Activated T-cell treated with anti-CD3 and anti-CD28 coated beads for 24 hours (primary cell): Measurements from ENCODE around the gene SMIM36.
A peak's percentile ranks its signal among the peaks of the same experiment; 100 is the strongest.
"Not testable (repeated sequence)": the region's sequence is repeated elsewhere in the genome, so short reads cannot be mapped to it uniquely, and the experiment has no call there.

Experiments
- DNase-seq: peaks from one replicate; pipeline ENCODE4 v3.0.0-alpha.2; 2020; ENCODE audit warnings: low read depth

The SMIM36 gene

DNA sequence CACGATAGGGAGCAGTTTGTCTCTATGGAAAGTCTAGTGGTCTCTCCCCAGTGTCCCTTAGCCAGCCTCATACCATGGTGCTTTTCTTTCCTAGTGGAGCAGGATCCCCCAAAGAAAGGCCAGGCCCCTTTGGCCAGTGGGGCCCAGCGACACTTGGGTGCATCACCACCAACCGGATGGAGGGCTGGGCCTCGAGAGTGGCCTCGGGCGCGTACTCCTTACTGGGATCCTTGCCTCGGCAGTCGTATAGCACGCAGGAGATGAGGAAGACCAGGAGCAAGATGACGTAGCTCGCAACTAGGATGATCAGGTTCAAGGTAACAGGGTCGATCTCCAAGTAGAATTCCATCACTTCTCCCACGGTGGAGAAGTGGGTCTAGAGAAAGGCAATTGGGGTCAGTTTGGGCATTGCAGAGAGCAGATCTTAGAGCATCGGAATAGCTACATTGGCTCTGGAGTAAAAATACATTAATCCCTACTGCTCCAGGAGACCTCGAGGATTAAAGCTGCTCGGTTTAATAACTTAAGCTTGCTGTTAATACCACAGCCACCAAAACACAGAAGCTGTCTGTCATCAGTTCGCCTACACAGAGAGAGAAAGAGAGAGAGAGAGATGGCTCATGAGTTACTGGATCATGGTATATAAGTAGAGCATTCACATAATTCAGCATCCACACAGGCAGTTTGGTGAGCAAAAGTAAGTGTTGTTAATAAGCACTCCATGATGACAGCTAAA lies at the start of gene SMIM36:
SMIM36 (minus strand) TSS at position 467 of the 736 bp plus-strand sequence.
- no peak for DNase-seq

- no peak for DNase-seq
Observed at GRCh38 chr17:55555772-55556171, 44.5 kb upstream of the SMIM36 start.

DNA sequence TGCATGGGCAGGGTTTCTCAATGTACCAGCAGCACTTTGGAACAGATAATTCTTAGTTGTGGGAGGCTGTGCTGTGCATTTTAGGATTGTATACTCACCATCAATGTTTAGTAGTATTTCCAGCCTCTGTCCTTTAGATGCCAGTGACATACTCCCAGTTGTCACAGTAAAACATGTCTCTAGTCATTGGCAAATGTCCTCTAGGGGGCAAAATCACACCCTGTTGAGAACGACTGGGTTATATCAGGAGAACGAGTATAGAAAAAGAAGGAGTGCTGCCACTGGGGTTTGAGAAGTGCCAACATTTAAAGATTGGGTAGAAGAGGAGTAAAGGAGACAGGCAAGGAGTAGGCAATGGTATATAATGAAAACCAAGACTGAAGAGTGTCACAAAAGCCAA lies 37.9 kb upstream of the SMIM36 start:
- no peak for DNase-seq

GRCh38 chr17:55546991-55547664 lies 35.9 kb upstream of the SMIM36 start:
- no peak for DNase-seq

- no peak for DNase-seq
Observed at GRCh38 chr17:55546481-55546880, 35.2 kb upstream of the SMIM36 start.

GRCh38 chr17:55545806-55546205 lies 34.6 kb upstream of the SMIM36 start:
- no peak for DNase-seq

- no peak for DNase-seq
Observed at GRCh38 chr17:55543709-55544108, 32.5 kb upstream of the SMIM36 start.

DNA sequence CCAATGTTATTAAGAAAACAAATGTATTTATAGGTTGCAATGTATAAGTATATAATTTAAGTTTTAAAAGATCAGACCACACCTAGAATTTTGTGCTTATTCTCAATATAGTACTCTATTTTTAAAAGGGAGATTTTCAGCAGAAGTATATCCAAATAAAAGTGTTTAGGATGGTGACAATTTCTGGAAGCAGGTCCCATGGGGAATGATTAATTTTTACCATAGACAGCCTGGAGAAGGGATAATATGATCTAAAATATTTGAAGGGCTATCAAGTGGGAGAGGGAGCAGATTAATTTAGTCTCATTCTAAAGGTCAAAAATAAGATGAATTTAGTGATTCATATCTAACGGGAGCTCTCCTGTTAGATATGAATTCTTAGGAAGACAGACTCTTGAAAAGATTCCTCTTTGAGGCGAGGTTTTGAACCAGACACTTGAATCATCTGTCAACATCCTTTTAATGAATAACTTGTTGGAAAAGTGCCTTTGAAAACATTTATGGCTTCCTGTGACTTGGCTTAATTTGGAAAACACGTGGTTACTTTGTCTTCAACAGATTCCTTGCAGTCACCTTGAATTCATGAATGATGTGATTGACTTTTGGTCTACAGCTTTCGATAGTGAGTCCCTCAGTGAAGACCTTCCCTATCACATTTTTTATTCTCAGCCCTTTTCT lies 29.3 kb upstream of the SMIM36 start:
- no peak for DNase-seq

GRCh38 chr17:55536205-55536604 lies 25.0 kb upstream of the SMIM36 start:
- no peak for DNase-seq

DNA sequence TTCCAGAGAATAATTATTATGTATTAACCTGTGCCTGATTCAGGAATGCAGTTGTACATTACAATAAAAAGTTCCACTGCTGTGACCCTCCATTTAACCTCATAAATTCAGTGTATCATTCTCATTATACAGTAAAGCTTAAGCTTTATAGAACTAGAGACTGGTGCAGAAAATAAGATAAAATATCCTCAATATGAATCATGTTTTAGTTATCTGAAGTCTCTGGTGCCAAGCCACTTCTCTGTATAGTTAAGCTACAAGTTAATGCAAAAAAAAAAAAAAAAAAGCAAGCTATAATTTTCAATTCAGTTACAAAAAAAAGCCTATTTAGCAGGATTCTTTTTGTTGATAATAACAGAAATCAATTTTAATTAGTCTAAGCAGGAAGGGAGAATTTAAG lies 22.4 kb upstream of the SMIM36 start:
- no peak for DNase-seq

GRCh38 chr17:55532670-55533069 lies 21.4 kb upstream of the SMIM36 start:
- DNase-seq = no peak

DNA sequence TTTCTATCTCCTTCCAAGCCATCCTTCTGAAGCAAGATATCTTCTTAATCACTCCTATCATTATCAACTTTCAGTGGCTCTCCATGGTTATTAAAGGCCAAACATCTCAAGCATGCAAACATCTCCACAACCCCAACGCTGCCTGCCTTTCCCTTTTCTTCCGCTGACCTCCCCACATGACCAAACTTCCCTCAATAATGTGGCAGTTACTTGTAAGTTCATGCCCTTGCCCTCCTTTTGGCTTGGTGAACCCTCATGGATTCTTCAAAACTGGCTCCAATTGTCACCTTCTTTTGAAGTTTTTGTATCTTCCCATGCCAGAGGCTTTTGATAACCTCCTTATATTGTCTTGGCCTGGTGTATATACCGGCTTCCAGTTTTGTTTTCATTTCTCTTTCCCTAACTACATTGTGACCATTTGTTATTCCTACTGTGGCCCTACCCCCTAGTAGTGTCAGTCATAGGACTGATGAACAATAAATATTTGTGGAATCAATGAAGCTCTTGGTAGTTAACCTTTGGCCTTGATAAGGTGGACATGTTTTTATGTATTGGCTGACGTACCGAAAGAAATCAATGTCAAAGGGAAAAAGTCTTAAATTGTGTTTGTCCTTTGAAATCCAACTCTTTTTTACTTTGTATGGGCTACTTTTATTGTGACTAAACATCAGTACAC lies 19.9 kb upstream of the SMIM36 start:
- DNase-seq = no peak

- DNase-seq = no peak
Observed at GRCh38 chr17:55530064-55530463, 18.8 kb upstream of the SMIM36 start.

- DNase-seq = no peak
Observed at GRCh38 chr17:55527540-55528118, 16.4 kb upstream of the SMIM36 start.

DNA sequence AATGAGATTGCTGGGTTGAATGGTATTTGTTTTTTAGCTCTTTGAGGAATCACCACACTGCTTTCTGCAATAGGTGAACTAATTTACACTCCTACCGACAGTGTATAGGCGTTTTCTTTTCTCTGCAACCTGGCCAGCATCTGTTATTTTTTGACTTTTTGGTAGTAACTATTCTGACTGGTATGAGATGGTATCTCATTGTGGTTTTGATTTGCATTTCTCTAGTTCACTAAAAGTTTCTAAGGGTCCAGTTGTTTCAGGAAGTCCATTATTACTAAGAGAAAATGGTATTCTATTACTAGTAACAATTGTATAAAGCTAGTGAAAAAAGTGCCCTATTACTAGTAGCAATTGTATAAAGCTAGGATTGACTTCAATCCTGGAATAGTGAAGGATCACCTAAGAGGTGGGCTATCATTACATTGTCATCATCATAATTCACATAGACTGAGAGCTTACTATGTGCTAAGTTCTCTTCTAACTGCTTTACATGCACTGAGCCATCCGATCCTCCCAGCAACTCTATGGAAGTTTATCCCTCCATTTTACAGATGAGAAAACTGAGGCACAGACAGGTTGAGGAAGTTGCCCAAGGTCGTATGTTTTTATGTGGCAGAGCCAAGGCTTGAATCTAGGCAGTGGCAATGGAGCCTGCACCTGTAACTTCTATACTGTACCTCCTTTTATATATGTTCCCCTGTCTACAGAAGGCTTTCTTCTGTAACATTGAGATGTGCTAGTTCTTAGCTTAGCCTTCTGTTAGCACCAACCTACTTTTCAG lies 13.4 kb upstream of the SMIM36 start:
- DNase-seq = no peak

- DNase-seq = not testable (repeated sequence)
Observed at GRCh38 chr17:55523032-55523431, 11.8 kb upstream of the SMIM36 start.

- DNase-seq = no peak
Observed at GRCh38 chr17:55521186-55521585, 9.9 kb upstream of the SMIM36 start.

- DNase-seq = no peak
Observed at GRCh38 chr17:55520402-55520801, 9.2 kb upstream of the SMIM36 start.

DNA sequence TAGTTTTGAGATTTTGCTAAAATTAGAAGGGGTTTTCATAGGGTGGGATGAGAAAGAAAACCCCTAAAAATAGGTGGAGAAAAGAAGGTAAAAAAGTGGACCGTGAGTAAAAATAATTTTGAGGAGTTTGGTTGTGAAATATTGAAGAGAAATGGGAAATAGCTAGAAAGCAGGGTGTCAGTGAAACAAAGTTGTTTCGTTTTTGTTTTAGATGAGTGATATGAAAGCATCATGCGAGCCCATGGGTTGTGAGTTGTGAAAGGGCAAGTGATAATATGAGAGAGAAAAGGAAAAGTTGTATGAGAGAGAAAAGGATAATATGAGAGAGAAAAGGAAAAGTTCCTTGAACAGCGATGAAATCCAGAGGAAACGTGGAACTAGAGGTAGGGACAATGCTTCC lies 7.3 kb upstream of the SMIM36 start:
- no peak for DNase-seq

DNA sequence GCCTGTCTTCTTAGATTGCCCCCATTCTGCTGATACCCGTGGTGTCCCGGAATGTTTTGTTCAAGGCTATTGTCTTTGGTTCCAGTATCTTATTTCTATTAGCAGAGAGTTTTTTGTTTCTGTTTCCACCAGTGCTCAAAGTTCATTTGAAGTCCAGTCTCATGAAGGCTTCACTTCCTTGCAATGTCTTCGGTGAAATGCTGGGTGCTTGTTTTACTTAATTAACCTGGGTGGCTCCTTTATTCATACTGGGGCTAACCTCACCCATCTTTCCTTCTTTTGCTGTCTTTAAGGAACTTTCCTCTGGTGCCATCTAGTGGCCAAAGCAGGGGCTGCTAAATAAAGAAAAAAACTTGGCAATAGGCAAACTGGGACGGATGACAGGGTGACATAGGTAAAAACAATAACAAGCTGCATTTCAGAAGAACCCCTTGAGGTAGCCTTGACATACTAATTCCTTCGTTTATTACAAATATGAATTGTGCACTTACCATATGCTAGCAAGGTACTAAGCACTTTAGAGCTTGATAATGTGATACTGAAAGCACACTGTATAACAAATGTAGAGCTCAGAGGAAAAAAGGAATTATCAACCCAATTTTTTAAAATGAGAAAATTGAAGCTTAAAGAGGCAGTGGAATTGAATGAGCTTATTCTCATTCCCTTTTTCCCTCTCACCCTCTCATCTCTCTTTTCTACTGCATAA lies 2.8 kb upstream of the SMIM36 start:
- peak; percentile 67 for DNase-seq

DNA sequence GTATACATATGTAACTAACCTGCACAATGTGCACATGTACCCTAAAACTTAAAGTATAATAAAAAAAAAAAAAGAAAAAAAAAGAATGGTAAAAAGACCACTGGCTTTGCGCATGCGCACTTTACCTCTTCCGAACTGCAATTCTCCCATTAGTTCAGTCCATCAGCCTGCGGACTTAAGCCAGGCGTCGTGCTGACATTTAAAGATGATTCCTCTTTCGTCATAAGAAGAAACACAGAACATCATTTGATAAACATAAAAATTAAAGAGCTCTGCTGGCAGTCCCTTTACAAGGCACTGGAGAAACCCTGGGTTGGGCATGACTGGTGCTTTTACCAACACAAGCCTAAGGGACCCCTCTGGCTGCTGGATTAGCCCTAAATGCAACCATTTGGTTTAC lies 3.6 kb downstream of the SMIM36 start:
- DNase-seq = not testable (repeated sequence)
